Motor neuron (in vitro differentiated cells): ENCODE results near the gene SEMA4D. TPM values are rescaled to one million over a fixed set of nuclear protein-coding genes. Genes with fewer than 3 reads are reported as not detected.

ENCODE experiments used
- ATAC-seq, 8 experiments: fragments of 200-7000 bp; cut with Tn5 transposase; replicated peaks in 6 of 8; 2 replicates each; pipeline ENCODE4 v1.8.0; 2021; ENCODE audit warnings: mild to moderate bottlenecking in 8 of 8, moderate library complexity in 8 of 8
- H3K27ac ChIP-seq, 2 donors: fragments of 250-450 bp; sonication (Bioruptor Pico); 2 replicates each; pipeline ENCODE4 v1.9.0; 2021; ENCODE audit warnings: antibody characterized with exemption in 2 of 2, mild to moderate bottlenecking in 2 of 2, moderate library complexity in 1 of 2
- H3K4me1 ChIP-seq, 2 donors: fragments of 250-450 bp; sonication (Bioruptor Pico); replicated peaks in 1 of 2; 2 replicates each; pipeline ENCODE4 v1.6.1; 2021; ENCODE audit warnings: antibody characterized with exemption in 2 of 2, mild to moderate bottlenecking in 2 of 2, moderate library complexity in 1 of 2
- H3K4me3 ChIP-seq, 5 donors: fragments of 250-450 bp; sonication (Bioruptor Pico); 2 replicates each; pipeline ENCODE4 v1.9.0; 2021; ENCODE audit warnings: antibody characterized with exemption in 5 of 5, mild to moderate bottlenecking in 5 of 5, moderate library complexity in 4 of 5
- WGBS, 10 experiments: fragments of 450-650 bp; shearing (Covaris generic); methylation state at CpG; one replicate each; pipeline ENCODE4 v1.0.0; 2022; 5-methylcytosine and 5-hydroxymethylcytosine counted together
- in situ Hi-C, 9 experiments: fragments of 400-800 bp; cut with MboI; loops; one replicate each; pipeline ENCODE4 v1.15.0; 2021; ENCODE audit warnings: low sequenced_read_pairs in 9 of 9, low pct_unique_long_range_greater_than_20kb in 2 of 9; ENCODE audit not compliant: unreplicated experiment in 9 of 9
- total RNA-seq, 8 experiments: library from RNA; unstranded; fragments of 300-600 nt; gene quantifications; 2 replicates each; pipeline versions ENCODE4 v1.2.3 to v1.2.4, GENCODE V29; 2022

SEMA4D gene
- total RNA-seq, 8 experiments from 2014 or later: 1.2 to 30.1 (median 13.8) TPM

DNA sequence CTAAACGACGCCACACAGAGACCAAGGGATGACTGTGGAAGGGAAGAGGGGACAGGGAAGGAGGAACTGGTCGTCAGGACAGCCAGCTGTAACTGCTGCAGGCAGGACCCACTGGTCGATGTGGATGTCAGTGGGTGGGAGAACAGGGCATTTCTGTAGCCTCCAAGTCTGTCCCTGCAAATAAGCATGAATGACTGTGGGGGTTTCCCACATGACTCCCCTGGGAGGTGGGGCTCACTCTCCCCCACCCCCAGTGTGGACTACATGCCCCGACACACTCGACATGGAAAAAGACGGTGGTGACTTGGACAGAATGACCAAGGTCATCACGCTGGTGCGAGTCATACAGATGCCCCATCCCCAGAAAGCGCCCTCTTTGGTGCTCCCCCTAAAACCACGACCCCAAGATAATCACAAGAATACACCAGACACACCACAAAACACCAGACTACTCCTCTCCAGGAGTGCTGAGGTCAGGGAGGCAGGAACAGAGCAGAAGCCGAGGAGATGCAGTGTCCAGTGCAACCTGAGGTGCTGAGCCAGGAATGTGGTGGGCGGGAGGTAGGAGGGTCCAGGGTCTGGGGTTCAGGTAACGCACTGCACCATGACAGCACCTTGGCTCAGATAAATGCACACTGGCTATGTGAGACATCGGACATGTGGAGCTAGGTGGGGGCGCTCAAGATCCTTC, 114.7 kb downstream of the SEMA4D start:
- no peaks in the 10 kb centered on the region for H3K4me1 ChIP-seq
- no peak overlapping the region for H3K4me3 ChIP-seq
- no peak for ATAC-seq
- no peak overlapping the region for H3K27ac ChIP-seq
- in situ Hi-C loops: no loop called here
- WGBS, 10 experiments: 60 to 100% (median 89%) methylated on average over 1 to 5 of the region's 16 CpGs; no CpG with 5 or more reads in 4 of the 10 experiments

DNA sequence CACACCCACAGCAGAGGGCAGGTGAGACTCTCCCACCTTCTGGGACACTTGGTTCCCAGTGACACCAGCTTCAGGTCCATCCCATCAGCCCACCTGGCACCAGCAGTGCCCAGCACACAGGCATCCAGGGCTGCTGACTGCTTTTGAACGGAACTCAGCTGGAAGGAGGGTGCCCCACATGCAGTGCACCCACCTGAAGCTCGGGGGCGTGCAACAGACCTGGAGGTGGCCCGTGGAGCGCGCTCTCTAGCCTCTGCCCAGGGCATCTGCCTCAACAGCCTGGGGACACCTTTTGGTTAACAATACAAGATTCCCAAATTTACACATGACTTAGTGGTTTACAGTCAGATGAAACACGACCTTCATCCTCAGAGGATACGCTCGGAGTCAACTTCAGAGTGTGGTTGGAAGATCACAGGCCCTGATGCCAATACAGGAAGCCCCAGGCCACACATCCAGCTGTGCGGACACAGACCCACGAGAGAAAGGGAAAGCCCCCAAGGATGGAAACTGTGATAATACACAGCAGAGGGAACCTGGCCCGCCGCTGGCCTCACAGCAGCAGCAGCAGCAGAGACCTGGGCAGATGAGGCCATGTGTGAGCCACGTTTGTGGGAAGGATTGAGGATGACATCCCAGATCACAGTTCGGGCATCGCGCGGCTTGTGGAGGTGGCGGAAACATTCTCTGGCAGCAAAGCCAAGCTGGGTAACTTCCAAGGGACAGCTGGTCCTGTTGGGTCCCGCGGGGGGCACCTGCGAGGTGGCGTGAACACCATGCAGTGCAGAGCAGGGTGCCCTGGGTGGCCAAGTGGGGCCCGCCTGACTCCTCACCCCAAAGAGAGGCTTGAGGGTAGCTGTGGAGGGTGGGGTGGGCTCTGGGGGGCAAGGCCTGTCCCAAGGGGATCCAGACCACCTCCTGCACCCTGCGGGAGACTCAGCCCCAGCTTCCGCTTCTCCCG, 115.6 kb downstream of the SEMA4D start:
- Histone ChIP-seq H3K4me1 (no peaks in the 10 kb centered on the region), H3K27ac (no peak overlapping the region), H3K4me3 (no peak overlapping the region)
- WGBS, 10 experiments: 90 to 100% (median 93%) methylated on average over 2 to 9 of the region's 27 CpGs; no CpG with 5 or more reads in 5 of the 10 experiments
- in situ Hi-C loops: no loop called here
- ATAC-seq: no peak

DNA sequence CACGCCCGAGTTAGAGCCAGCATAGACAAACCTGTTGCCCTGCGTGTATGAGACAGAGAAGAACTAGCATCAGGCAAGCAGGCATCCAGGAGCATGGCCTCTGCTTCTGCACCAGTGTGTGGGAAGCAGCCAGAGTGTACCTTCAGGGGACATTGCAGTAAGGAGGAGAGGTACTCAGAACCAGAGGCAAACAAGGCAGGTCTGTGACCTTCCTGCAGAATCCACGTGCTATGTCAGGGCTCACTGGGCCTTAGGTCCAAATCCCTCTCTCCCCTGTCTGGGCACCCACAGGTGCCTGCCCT, 116.7 kb downstream of the SEMA4D start:
- Histone ChIP-seq H3K4me3 (no peak overlapping the region), H3K4me1 (no peaks in the 10 kb centered on the region), H3K27ac (no peak overlapping the region)
- 100% methylated on average over 1 of the region's 4 CpGs; no CpG with 5 or more reads in 9 of the 10 experiments for WGBS, 10 experiments
- no peak for ATAC-seq
- in situ Hi-C loops: no loop called here

DNA sequence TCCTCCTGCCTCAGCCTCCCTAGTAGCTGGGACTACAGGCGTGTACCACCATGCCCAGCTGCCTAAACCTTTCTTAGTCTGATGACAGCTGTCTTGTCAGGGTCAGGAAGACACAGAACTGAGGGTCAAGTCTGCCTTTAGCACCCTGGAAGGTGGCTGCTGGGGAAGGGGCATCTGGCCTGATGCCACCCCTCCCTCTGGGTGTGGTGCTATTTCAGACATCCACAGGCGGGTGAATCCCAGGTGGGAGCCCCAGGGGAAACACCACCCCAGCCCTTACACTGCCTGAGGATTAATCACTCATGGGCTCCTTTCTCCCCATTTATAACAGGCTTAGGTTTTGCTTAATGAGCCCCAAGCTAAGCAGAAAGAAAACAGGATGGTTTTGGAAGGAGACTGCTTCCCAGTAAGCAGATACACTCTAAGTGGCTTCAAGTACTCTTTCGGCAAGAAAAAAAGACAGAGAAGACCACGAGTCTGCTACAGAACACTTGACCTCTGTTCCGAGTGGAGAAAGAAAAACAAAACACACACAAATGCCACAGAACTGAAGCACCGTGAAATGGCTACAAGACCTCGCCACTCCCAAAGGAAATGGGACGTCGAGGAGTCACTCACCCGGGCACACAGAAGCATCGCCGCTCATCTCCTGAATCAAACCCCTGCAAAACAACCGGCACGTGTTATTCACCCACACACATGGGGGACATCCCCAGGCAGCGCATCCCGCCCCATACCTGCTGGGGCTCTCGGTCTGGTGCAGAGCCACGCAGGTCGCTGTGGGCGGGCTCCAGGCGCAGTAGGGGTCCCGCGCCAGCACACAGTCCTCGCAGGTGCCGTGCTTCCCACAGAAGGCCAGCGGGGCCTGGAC, 117.2 kb downstream of the SEMA4D start:
- H3K4me1 ChIP-seq: peaks cover 0 to under 1% of the 10 kb centered on the region in 2 donors
- in situ Hi-C loops: no loop called here
- 47 to 100% (median 85%) methylated on average over 1 to 7 of the region's 26 CpGs for WGBS, 10 experiments
- H3K4me3 ChIP-seq: no peak overlapping the region
- no peak for ATAC-seq
- no peak overlapping the region for H3K27ac ChIP-seq

DNA sequence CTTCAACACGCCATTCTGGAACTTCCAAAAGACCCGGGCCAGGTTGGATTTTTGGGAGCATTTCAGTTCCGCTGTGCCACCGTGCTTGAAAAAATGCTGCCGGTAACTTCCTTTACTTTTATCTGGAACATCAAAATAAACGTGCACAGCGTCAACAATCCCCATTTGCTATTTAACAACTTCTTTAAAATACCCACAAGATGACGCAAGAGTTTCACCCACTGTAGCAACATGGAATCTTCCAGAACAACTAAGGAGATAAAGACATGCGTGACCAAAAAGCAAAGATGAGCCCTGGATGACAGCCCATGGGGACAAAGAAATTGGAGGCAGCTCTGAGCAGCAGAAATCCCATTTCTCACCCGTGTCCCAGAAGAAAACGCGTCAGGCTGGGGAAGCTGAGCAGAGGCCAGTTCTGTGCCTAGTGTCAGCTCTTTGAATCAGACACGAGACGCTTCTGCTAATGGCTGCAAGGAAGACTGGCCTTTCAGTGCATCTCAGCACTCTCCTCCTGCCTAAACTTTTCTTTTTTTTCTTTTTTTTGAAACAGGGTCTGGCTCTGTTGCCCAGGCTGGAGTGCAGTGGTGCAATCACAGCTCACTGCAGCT, 118.3 kb downstream of the SEMA4D start:
- no peak for ATAC-seq
- in situ Hi-C loops: no loop called here
- Histone ChIP-seq H3K4me1 (peaks cover 0 to 6% of the 10 kb centered on the region in 2 donors), H3K4me3 (no peak overlapping the region), H3K27ac (no peak overlapping the region)
- 65 to 100% (median 94%) methylated on average over 1 to 12 of the region's 14 CpGs; no CpG with 5 or more reads in 2 of the 10 experiments for WGBS, 10 experiments

DNA sequence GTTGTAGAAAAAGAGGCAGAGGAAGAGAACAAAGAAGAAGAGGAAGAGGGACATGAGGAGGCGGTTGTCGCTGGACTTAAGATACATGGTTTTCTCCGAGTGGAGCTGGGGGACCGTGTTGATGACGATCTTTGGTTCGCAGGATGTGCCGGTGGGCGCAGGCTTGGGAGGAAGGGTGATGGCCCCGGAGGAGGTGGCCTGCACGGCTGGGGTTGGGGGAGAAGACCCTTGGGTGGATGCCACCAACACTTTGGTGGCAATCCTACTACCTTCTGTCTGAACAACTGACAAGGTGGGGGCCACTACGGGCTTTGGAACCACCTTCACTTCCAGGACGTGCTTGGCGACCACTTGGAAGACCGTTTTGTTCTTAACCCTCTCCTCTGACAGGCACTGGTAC, 118.9 kb downstream of the SEMA4D start:
- no peak for ATAC-seq
- 0 to 93% (median 88%) methylated on average over 1 to 10 of the region's 14 CpGs; no CpG with 5 or more reads in 5 of the 10 experiments for WGBS, 10 experiments
- Histone ChIP-seq H3K4me3 (no peak overlapping the region), H3K27ac (no peak overlapping the region), H3K4me1 (peaks cover 0 to 6% of the 10 kb centered on the region in 2 donors)
- in situ Hi-C loops: no loop called here

DNA sequence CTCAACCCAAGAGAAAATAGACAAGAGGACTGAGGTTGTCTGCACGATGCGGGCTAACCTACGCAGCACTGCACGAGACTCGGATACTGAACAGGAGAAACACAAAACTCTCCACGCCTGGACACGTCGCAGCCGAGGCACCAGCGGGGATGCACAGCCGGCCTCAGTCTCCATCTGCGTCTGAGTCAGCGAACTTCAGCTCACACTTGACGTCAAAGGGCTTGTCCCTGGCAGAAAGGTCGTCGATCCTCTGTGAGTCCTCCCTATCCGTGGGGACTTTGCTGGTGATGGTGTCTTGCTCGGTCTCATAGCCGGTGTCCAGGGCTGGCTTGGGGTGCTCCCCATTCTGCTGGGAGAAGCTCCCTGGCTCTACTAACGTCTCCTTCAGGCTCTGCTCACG, 119.4 kb downstream of the SEMA4D start:
- 73 to 100% (median 97%) methylated on average over 1 to 12 of the region's 21 CpGs; no CpG with 5 or more reads in 3 of the 10 experiments for WGBS, 10 experiments
- peaks cover 0 to 6% of the 10 kb centered on the region in 2 donors for H3K4me1 ChIP-seq
- in situ Hi-C loops: no loop called here
- ATAC-seq: no peak
- H3K27ac ChIP-seq: no peak overlapping the region
- H3K4me3 ChIP-seq: no peak overlapping the region

DNA sequence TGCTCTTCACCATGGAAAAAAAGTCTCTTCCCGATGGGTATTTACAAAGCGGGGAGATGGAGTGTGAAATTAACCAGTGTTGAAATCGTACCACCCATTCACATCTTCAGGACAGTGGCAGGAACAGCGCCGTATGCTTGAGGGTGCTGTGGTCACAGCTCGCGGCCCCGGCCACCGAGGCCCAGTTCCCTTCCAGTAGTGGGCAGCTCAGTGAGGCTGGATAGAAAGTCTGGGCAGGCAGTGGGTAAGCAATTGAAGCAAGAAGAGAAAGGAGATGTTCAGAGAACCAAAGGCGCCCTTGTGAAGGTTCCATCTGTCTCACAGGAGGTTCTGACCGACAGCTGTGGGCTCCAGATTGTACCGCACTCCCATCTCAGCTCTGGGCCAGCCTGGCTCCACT, 120.5 kb downstream of the SEMA4D start:
- Histone ChIP-seq H3K4me1 (peaks cover 0 to 6% of the 10 kb centered on the region in 2 donors), H3K27ac (no peak overlapping the region), H3K4me3 (no peak overlapping the region)
- no peak for ATAC-seq
- in situ Hi-C loops: no loop called here
- WGBS, 10 experiments: 61 to 100% (median 91%) methylated on average over 1 to 8 of the region's 12 CpGs

DNA sequence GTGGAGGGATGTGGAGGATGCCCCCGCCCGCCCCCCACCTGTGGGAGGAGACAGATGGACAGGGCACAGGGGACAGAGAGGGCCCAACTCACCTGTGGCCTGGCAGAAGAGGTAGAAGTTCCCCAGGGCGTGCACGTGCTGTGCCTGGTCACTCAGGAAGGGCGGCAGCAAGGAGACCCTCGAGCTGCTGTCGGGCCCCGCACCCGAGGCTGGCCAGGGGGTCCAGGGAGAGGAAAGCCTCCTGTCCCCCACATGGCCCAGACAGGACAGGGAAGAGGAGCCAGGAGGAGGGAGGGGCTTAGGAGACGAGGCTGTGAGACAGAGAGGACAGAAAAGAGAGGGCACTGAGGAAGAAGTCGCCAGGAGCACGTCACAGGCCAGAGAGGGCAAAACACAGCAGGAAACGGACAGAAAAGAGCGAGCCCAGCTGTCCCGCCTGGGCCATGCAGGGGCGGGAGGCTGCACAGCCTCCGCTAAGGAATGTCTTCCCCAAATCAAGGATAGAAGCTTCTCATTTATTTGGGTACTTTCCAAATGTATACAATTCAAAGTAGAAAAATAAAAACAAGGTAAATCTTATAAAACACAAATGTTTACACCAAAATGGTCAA, 121.1 kb downstream of the SEMA4D start:
- H3K4me3 ChIP-seq: no peak overlapping the region
- 80 to 100% (median 91%) methylated on average over 1 to 7 of the region's 17 CpGs; no CpG with 5 or more reads in 2 of the 10 experiments for whole genome bisulfite sequencing, 10 experiments
- ATAC-seq: no peak
- H3K4me1 ChIP-seq: peaks cover 0 to 6% of the 10 kb centered on the region in 2 donors
- H3K27ac ChIP-seq: no peak overlapping the region
- in situ Hi-C loops: no loop called here

DNA sequence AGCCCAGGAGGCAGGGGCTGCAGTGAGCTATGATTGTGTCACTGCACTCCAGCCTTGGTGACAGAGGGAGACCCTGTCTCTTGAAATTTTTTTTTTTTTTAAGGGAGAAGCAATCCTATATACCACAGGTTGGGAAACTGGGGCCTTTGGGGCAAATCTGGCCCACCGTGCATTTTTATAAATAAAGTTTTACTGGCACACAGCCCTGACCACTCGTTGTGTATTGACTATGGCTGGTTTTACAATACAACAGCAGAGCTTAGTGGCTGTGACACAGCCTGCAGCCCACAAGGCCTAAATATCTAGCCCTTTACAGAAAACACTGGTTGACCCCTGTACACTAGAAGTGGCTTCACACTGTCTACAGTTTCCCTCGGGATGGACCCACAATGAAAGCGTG, 121.6 kb downstream of the SEMA4D start:
- Histone ChIP-seq H3K4me1 (peaks cover 0 to 6% of the 10 kb centered on the region in 2 donors), H3K4me3 (no peak overlapping the region), H3K27ac (no peak overlapping the region)
- ATAC-seq: no peak
- 86 to 92% (median 90%) methylated on average over 1 to 4 of the region's 4 CpGs; no CpG with 5 or more reads in 6 of the 10 experiments for WGBS, 10 experiments
- in situ Hi-C loops: no loop called here

DNA sequence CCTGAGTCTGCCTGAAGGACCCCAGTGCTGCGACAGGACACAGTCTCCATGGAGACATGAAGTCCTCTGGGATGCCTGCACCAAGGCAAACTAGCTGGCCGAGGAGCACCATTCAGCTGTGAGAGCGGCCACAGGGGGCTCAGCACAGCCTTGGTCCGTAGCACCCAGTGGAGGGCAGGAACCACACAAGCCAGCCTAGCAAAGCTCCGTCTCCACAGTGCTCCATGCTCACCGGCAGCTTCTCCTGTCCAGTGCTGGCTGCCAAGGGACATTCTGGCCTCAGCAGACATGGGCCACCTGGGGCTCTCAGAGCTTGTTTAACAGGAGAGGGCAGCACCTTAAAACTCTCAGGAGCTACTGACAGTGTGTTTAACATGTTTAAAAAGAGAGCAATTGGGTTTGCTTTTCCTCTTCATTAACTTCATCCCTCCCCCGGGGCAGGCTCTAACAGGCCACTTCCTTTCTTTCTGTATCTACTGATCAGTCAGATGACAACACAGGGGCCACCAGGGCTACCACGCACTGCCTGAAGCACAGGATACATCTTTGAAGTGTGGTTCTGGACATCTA, 122.6 kb downstream of the SEMA4D start:
- Histone ChIP-seq H3K4me1 (peaks cover 0 to 6% of the 10 kb centered on the region in 2 donors), H3K4me3 (no peak overlapping the region), H3K27ac (no peak overlapping the region)
- peak in 6 of 8 experiments; percentile 53 to 78 (median 74) for ATAC-seq
- in situ Hi-C loops: no loop called here
- WGBS, 10 experiments: 40 to 100% (median 80%) methylated on average over 1 to 3 of the region's 8 CpGs; no CpG with 5 or more reads in 3 of the 10 experiments

DNA sequence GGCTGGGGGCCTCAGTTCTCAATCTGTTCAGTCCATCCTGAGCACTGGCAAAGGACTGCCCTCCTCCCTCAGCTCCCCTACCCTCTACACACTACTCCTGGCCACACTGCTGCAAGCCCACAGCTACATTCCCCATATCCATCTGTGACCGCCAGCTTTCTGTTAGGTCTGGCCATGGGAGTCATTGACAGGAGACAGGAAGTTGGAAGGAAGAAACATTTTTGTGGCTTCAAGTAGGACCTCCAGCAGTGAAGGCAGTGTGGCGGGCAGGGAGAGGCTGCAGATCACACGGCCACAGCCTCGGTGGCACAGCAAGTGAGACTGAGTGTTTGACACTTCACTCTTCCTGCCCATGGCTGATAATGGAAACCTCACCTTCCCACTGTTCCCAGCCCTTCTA, 123.7 kb downstream of the SEMA4D start:
- no peak overlapping the region for H3K27ac ChIP-seq
- no peak overlapping the region for H3K4me3 ChIP-seq
- 100% methylated on average over 1 to 3 of the region's 4 CpGs; no CpG with 5 or more reads in 6 of the 10 experiments for WGBS, 10 experiments
- H3K4me1 ChIP-seq: peaks cover under 1 to 7% of the 10 kb centered on the region in 2 donors
- no peak for ATAC-seq
- in situ Hi-C loops: no loop called here
